H1 (cell line): ENCODE measurements around the gene TOR1AIP1. TPM values are rescaled to one million over a fixed set of nuclear protein-coding genes. Genes with fewer than 3 reads are reported as not detected.

Experiments
- CTCF ChIA-PET: fragments of 300-600 bp; sonication (Branson Sonifier 250); formaldehyde crosslinking; loops from one replicate; lab custom pipeline; 2021; ENCODE audit not compliant: partially characterized antibody; lab: Charles Lee
- POLR2A ChIA-PET: fragments of 300-600 bp; sonication (Branson Sonifier 250); formaldehyde crosslinking; loops from one replicate; lab custom pipeline; 2021; ENCODE audit warnings: inconsistent platforms; ENCODE audit not compliant: partially characterized antibody; lab: Charles Lee
- DNase-seq, 2 experiments: peaks; one replicate each; pipeline versions ENCODE4 v3.0.0 to v3.0.0-alpha.2; 2010 to 2022; ENCODE audit warnings: low spot score in 2 of 2, low read depth in 1 of 2, mixed read lengths in 1 of 2
- FAIRE-seq: peaks from 2 replicates; lab custom pipeline; 2011; peaks lifted over from hg19 to GRCh38; lab: Jason Lieb, UNC
- H2AFZ ChIP-seq: 2 replicates; pipeline ENCODE4 v1.8.1; 2012; ENCODE audit warnings: low read length, inconsistent platforms
- H2AK5ac ChIP-seq: 2 replicates; pipeline ENCODE4 v1.6.1; 2013; ENCODE audit warnings: low read depth, low read length
- H2BK120ac ChIP-seq: replicated peaks from 2 replicates; pipeline ENCODE3; 2013; ENCODE audit warnings: low read depth, low read length, inconsistent platforms
- H2BK12ac ChIP-seq: 2 replicates; pipeline ENCODE4 v1.6.1; 2013; ENCODE audit warnings: low read depth, low read length
- H2BK15ac ChIP-seq: 2 replicates; pipeline ENCODE4 v1.6.1; 2013; ENCODE audit warnings: low read length
- H2BK20ac ChIP-seq: 2 replicates; pipeline ENCODE4 v1.6.1; 2013; ENCODE audit warnings: low read length
- H2BK5ac ChIP-seq: 2 replicates; pipeline ENCODE4 v1.6.1; 2013; ENCODE audit warnings: low read depth, low read length
- H3K14ac ChIP-seq: 2 replicates; pipeline ENCODE4 v1.6.1; 2013; ENCODE audit warnings: inconsistent platforms; ENCODE audit not compliant: insufficient read length
- H3K18ac ChIP-seq: 2 replicates; pipeline ENCODE4 v1.6.1; 2013; ENCODE audit warnings: low read length; ENCODE audit errors: extremely low read depth
- H3K23ac ChIP-seq: 2 replicates; pipeline ENCODE4 v1.6.1; 2013; ENCODE audit warnings: inconsistent platforms; ENCODE audit not compliant: insufficient read length
- H3K23me2 ChIP-seq: 2 replicates; pipeline ENCODE4 v1.6.1; 2013; ENCODE audit warnings: low read depth, low read length
- H3K27ac ChIP-seq: 2 replicates; pipeline ENCODE4 v1.6.1; 2011; ENCODE audit warnings: low read depth, low read length, inconsistent platforms
- H3K27me3 ChIP-seq, 4 experiments: replicated peaks in 1 of 4; 1 replicate in 1 of 4; 2 replicates in 3 of 4; pipeline versions ENCODE4 v1.6.1 to v1.8.1; 2011 to 2013; ENCODE audit warnings: low read length in 3 of 4, mild to moderate bottlenecking in 3 of 4, inconsistent platforms in 2 of 4, mixed read lengths in 2 of 4, moderate library complexity in 1 of 4; ENCODE audit not compliant: control insufficient read depth in 3 of 4, insufficient read depth in 3 of 4; ENCODE audit errors: extremely low read depth in 1 of 4
- H3K36me3 ChIP-seq, 4 experiments: 2 replicates each; pipeline versions ENCODE4 v1.6.1 to v1.8.1; 2011 to 2013; ENCODE audit warnings: mild to moderate bottlenecking in 4 of 4, low read length in 3 of 4, moderate library complexity in 2 of 4, control low read depth in 1 of 4, inconsistent platforms in 1 of 4; ENCODE audit not compliant: insufficient read depth in 4 of 4, control insufficient read depth in 2 of 4
- H3K4ac ChIP-seq: replicated peaks from 2 replicates; pipeline ENCODE3; 2013; ENCODE audit warnings: low read length, low read depth, mixed read lengths, inconsistent platforms; ENCODE audit not compliant: insufficient read length
- H3K4me1 ChIP-seq, 4 experiments: replicated peaks in 1 of 4; 1 replicate in 1 of 4; 2 replicates in 3 of 4; pipeline versions ENCODE4 v1.6.1 to v1.8.1; 2011 to 2013; ENCODE audit warnings: low read length in 3 of 4, inconsistent platforms in 2 of 4, mixed read lengths in 1 of 4; ENCODE audit not compliant: insufficient read depth in 4 of 4, control insufficient read depth in 3 of 4
- H3K4me2 ChIP-seq, 2 experiments: 2 replicates each; pipeline versions ENCODE4 v1.6.1 to v1.8.1; 2011 to 2013; ENCODE audit warnings: low read depth in 2 of 2, low read length in 2 of 2, control low read depth in 1 of 2, inconsistent platforms in 1 of 2, mild to moderate bottlenecking in 1 of 2; ENCODE audit not compliant: insufficient read depth in 1 of 2
- H3K4me3 ChIP-seq, 4 experiments: fragments of 200-600, 300-600 bp in 1 of 4; sonication (generic), shearing (Covaris generic), sonication (Bioruptor Twin) in 1 of 4; 2 replicates each; pipeline versions ENCODE4 v1.5.1 to v1.8.1; 2011 to 2016; ENCODE audit warnings: low read length in 4 of 4, low read depth in 3 of 4, control low read depth in 2 of 4, inconsistent platforms in 2 of 4, mild to moderate bottlenecking in 2 of 4, mixed read lengths in 1 of 4, moderate library complexity in 1 of 4; ENCODE audit not compliant: insufficient read depth in 2 of 4; ENCODE audit errors: extremely low read depth in 1 of 4
- H3K56ac ChIP-seq: replicated peaks from 2 replicates; pipeline ENCODE3; 2013; ENCODE audit warnings: low read depth, mild to moderate bottlenecking, mixed read lengths, low read length, inconsistent platforms; ENCODE audit not compliant: insufficient read length
- H3K79me1 ChIP-seq: 2 replicates; pipeline ENCODE4 v1.6.1; 2013; ENCODE audit warnings: low read depth, low read length, control low read depth
- H3K79me2 ChIP-seq, 2 experiments: 2 replicates each; pipeline versions ENCODE4 v1.6.1 to v1.8.1; 2012 to 2013; ENCODE audit warnings: low read length in 2 of 2, mild to moderate bottlenecking in 2 of 2, inconsistent platforms in 1 of 2; ENCODE audit not compliant: insufficient read depth in 2 of 2, control insufficient read depth in 1 of 2
- H3K9ac ChIP-seq, 4 experiments: replicated peaks in 1 of 4; 1 replicate in 1 of 4; 2 replicates in 3 of 4; pipeline versions ENCODE4 v1.6.1 to v1.8.1; 2011 to 2013; ENCODE audit warnings: low read depth in 3 of 4, low read length in 3 of 4, control low read depth in 2 of 4, mild to moderate bottlenecking in 2 of 4, moderate library complexity in 2 of 4, inconsistent platforms in 1 of 4; ENCODE audit errors: extremely low read depth in 1 of 4
- H3K9me3 ChIP-seq, 2 experiments: 2 replicates each; pipeline versions ENCODE4 v1.6.1 to v1.8.1; 2012 to 2013; ENCODE audit warnings: mild to moderate bottlenecking in 2 of 2, moderate library complexity in 2 of 2, control low read depth in 1 of 2, inconsistent platforms in 1 of 2, low read depth in 1 of 2, low read length in 1 of 2, mixed read lengths in 1 of 2; ENCODE audit not compliant: insufficient read depth in 2 of 2
- H4K20me1 ChIP-seq, 2 experiments: replicated peaks in 1 of 2; 2 replicates each; pipeline versions ENCODE3 to v1.8.1; 2011 to 2013; ENCODE audit warnings: inconsistent platforms in 2 of 2, low read length in 2 of 2, mild to moderate bottlenecking in 1 of 2; ENCODE audit not compliant: insufficient read depth in 2 of 2, control insufficient read depth in 1 of 2
- H4K5ac ChIP-seq: 2 replicates; pipeline ENCODE4 v1.6.1; 2013; ENCODE audit warnings: low read length, low read depth, mixed read lengths, inconsistent platforms; ENCODE audit not compliant: insufficient read length
- H4K8ac ChIP-seq: 2 replicates; pipeline ENCODE4 v1.8.0; 2013; ENCODE audit warnings: mild to moderate bottlenecking, moderate library complexity, low read length, inconsistent platforms; ENCODE audit not compliant: insufficient read depth; ENCODE audit errors: extremely low read depth
- H4K91ac ChIP-seq: replicated peaks from 2 replicates; pipeline ENCODE3; 2013; ENCODE audit warnings: low read length, mixed read lengths, inconsistent platforms; ENCODE audit not compliant: insufficient read length
- BACH1 ChIP-seq: IDR thresholded peaks from 2 replicates; pipeline ENCODE4 v1.6.1; 2012; ENCODE audit warnings: low read length, improper control_type of control experiment
- MAFK ChIP-seq: IDR thresholded peaks from 2 replicates; pipeline ENCODE4 v1.6.1; 2012; ENCODE audit warnings: low read depth, mild to moderate bottlenecking, improper control_type of control experiment, low read length
- RFX5 ChIP-seq: IDR thresholded peaks from 2 replicates; pipeline ENCODE4 v1.6.1; 2011; ENCODE audit warnings: low read depth, low read length, improper control_type of control experiment, borderline replicate concordance
- SIX5 ChIP-seq: IDR thresholded peaks from 2 replicates; pipeline ENCODE4 v1.6.1; 2011; ENCODE audit warnings: mild to moderate bottlenecking, low read depth, low read length
- TBP ChIP-seq: IDR thresholded peaks from 2 replicates; pipeline ENCODE4 v1.6.1; 2011; ENCODE audit warnings: low read depth, low read length, improper control_type of control experiment
- WGBS, 2 experiments: shearing (Covaris generic) in 1 of 2; methylation state at CpG; one replicate each; pipeline versions ENCODE4 v1.1.6 to v1.1.7; 2013 to 2015; ENCODE audit warnings: low lambda C conversion rate in 2 of 2, mixed read lengths in 2 of 2, inconsistent platforms in 1 of 2, low coverage in 1 of 2, missing lambda C conversion rate in 1 of 2; ENCODE audit not compliant: insufficient replicate concordance in 2 of 2, insufficient coverage in 1 of 2, insufficient read length in 1 of 2; ENCODE audit errors: extremely low coverage in 1 of 2, missing lambda C conversion rate in 1 of 2; 5-methylcytosine and 5-hydroxymethylcytosine counted together
- polyA plus RNA-seq, 7 experiments: library from polyadenylated mRNA; depleted of rRNA in 3 of 7; stranded (reverse) in 5 of 7; unstranded in 2 of 7; fragments of >200 nt in 5 of 7; fragments of 200-250 nt in 2 of 7; gene quantifications; 1 replicate in 5 of 7; 2 replicates in 1 of 7; 4 replicates in 1 of 7; pipeline versions ENCODE4 v1.2.1 to v1.2.3, GENCODE V29; 2011 to 2013; ENCODE audit warnings: missing spikeins in 2 of 7, mixed read lengths in 2 of 7
- total RNA-seq: library from RNA; stranded (reverse); fragmentation: NEBNext Ultra II Directional; extraction: Animal tissue kit (Norgen Biotek cat#: 25700); gene quantifications from 2 replicates; pipeline ENCODE4 v1.2.1, GENCODE V29; 2021

TOR1AIP1 gene
- total and polyA plus RNA-seq, 2 of the 8 experiments (the other 6 are each of a cell fraction or from before 2014, with no cell fraction given), result 5.7 to 22.8 TPM

DNA sequence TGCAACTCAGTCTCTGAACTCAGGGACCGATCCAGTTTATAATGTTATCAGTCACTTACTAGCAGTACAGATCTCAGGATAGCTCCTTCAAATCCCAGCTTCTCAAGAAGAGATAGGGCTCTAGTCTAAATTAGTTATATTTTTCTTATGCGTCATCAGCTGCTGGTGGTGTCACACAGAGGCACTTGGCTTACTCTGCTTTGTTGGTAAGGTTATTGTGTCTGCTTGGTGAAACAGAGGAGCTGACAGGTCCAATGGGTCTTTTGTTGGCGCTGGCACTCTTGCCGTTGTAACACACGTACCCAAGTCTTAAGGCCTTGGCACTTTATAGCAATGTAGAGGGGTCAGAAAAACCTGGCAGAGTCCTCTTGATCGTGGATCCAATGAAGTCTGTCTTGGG lies 16.7 kb upstream of the TOR1AIP1 start:
- 87% methylated on average over 6 of the region's 6 CpGs; no CpG with 5 or more reads in 1 of the 2 experiments for WGBS, 2 experiments
- Histone ChIP-seq H2BK20ac (no peak overlapping the region), H2BK12ac (no peak overlapping the region), H3K79me1 (no peaks in the 10 kb centered on the region), H3K79me2 (peaks cover 0 to 13% of the 10 kb centered on the region in 2 experiments; a peak in 2 of 4 replicates), H3K27ac (no peak overlapping the region), H3K36me3 (peaks cover 2 to 44% (median 18%) of the 10 kb centered on the region in 4 experiments; a peak in 7 of 8 replicates), H2BK15ac (no peak overlapping the region), H3K4me3 (no peak overlapping the region), H3K14ac (no peak overlapping the region), H3K27me3 (no peaks in the 10 kb centered on the region), H4K8ac (no peak overlapping the region), H3K18ac (no peak overlapping the region), H4K91ac (no peak overlapping the region), H3K23me2 (no peaks in the 10 kb centered on the region), H2BK120ac (no peak overlapping the region), H2AFZ (no peak overlapping the region), H3K9me3 (no peaks in the 10 kb centered on the region), H4K5ac (no peak overlapping the region), H2AK5ac (no peak overlapping the region), H2BK5ac (no peak overlapping the region), H3K4ac (no peak overlapping the region), H3K9ac (no peak overlapping the region), H3K4me1 (no peaks in the 10 kb centered on the region), H4K20me1 (peaks cover 4 to 5% of the 10 kb centered on the region in 2 experiments), H3K23ac (no peak overlapping the region), H3K4me2 (no peak overlapping the region), H3K56ac (no peak overlapping the region)
- TF ChIP-seq TBP (no peak), MAFK (no peak), SIX5 (no peak), RFX5 (no peak), BACH1 (no peak)
- CTCF ChIA-PET, result interaction anchor here (1.1 to 2.3 kb wide), 4 partner anchors 9 to 313 kb away, joined by 3 to 8 read pairs (median 4); no protein-coding TSS in a partner anchor
- FAIRE-seq (no peak), DNase-seq (no peak)
- POLR2A ChIA-PET, result interaction anchor here (0.8 kb wide), 1 partner anchor 9 kb away, joined by 3 read pairs; no protein-coding TSS in a partner anchor
